ENCODE data around the gene ZNF697. TPM values are rescaled to one million over a fixed set of nuclear protein-coding genes. Genes with fewer than 3 reads are reported as not detected.

ZNF697 gene
- total RNA-seq, result 7.4 and 11.7 TPM in 2 replicates

GRCh38 chr1:119647734-119648619, at the start of gene ZNF697:
Gene ZNF697, minus strand, starts transcription at chr1:119648266. Its CDS starts 22,166 bp downstream, at chr1:119626100.

Other genes with a start within 250 kb of the ZNF697 start
- gene HSD3B2, start 233.1 kb downstream of the ZNF697 start, total RNA-seq, result not detected in 2 replicates
- gene HSD3B1, start 141.1 kb downstream of the ZNF697 start, total RNA-seq, result not detected in 2 replicates
- 81.4 and 131 TPM in 2 replicates for gene PHGDH, start 63.7 kb upstream of the ZNF697 start, total RNA-seq
- not detected in 2 replicates for gene HMGCS2, start 120.6 kb upstream of the ZNF697 start, total RNA-seq
- gene REG4, start 163.2 kb upstream of the ZNF697 start, total RNA-seq, result not detected in 2 replicates
- gene ADAM30, start 248.2 kb upstream of the ZNF697 start, total RNA-seq, result not detected in 2 replicates